GM21381 (cell line): ENCODE results near the gene SNAP29.
"Not testable (repeated sequence)": the region's sequence is repeated elsewhere in the genome, so short reads cannot be mapped to it uniquely, and the experiment has no call there.

Source experiments
- ATAC-seq: cut with Tn5 transposase; IDR thresholded peaks from one replicate; pipeline ENCODE4 v1.9.1; 2021; ENCODE audit warnings: mild to moderate bottlenecking, moderate library complexity; ENCODE audit not compliant: unreplicated experiment

The SNAP29 gene

GRCh38 chr22:20899827-20900423, 41.1 kb downstream of the SNAP29 start:
- no peak for ATAC-seq

GRCh38 chr22:20901093-20902033, 42.6 kb downstream of the SNAP29 start:
- ATAC-seq = not testable (repeated sequence)

- no peak for ATAC-seq
These were observed 44.3 kb downstream of the SNAP29 start for GRCh38 chr22:20903093-20903492.

GRCh38 chr22:20904008-20904979, 45.5 kb downstream of the SNAP29 start:
- ATAC-seq = no peak

GRCh38 chr22:20904980-20905355, 46.2 kb downstream of the SNAP29 start:
- ATAC-seq = no peak

GRCh38 chr22:20905415-20906386, 46.9 kb downstream of the SNAP29 start:
- no peak for ATAC-seq

- no peak for ATAC-seq
These were observed 47.6 kb downstream of the SNAP29 start for GRCh38 chr22:20906387-20906767.

- not testable (repeated sequence) for ATAC-seq
These were observed 49.9 kb downstream of the SNAP29 start for GRCh38 chr22:20908717-20909116.

GRCh38 chr22:20909543-20910303, 50.9 kb downstream of the SNAP29 start:
- ATAC-seq = no peak

- ATAC-seq = no peak
These were observed 53.7 kb downstream of the SNAP29 start for GRCh38 chr22:20912494-20912893.

- ATAC-seq = peak; percentile 96
These were observed 58.4 kb downstream of the SNAP29 start, which contains the start of gene CRKL for GRCh38 chr22:20916916-20917810. CRKL (plus strand) TSS chr22:20917407; CDS start chr22:20917935, 528 bp downstream.

- ATAC-seq = no peak
These were observed 59.9 kb downstream of the SNAP29 start for GRCh38 chr22:20918663-20919218.

- ATAC-seq = no peak
These were observed 60.9 kb downstream of the SNAP29 start for GRCh38 chr22:20919718-20920117.

GRCh38 chr22:20920881-20921203, 62.0 kb downstream of the SNAP29 start:
- no peak for ATAC-seq

- ATAC-seq = no peak
These were observed 63.4 kb downstream of the SNAP29 start for GRCh38 chr22:20922141-20922751.

GRCh38 chr22:20926243-20926642, 67.4 kb downstream of the SNAP29 start:
- ATAC-seq = no peak

GRCh38 chr22:20927940-20928572, 69.2 kb downstream of the SNAP29 start:
- no peak for ATAC-seq
